Esophagus squamous epithelium (tissue), 5 donors: ENCODE results near the gene LENG9. TPM values are rescaled to one million over a fixed set of nuclear protein-coding genes. Genes with fewer than 3 reads are reported as not detected.

Source experiments
- DNase-seq: peaks from one replicate; lab custom pipeline; 2025; lab: John Stamatoyannopoulos, UW
- H3K27ac ChIP-seq, 4 donors: fragments of 200-600 bp; sonication (generic); one replicate each; pipeline ENCODE4 v1.5.1; 2016 to 2019; ENCODE audit warnings: mild to moderate bottlenecking in 1 of 4
- H3K27me3 ChIP-seq, 4 donors: fragments of 200-600 bp; sonication (generic); 1 replicate in 3 of 4; 2 replicates in 1 of 4; pipeline versions ENCODE4 v1.5.1 to v1.6.0; 2017 to 2021; ENCODE audit warnings: antibody characterized with exemption in 1 of 4
- H3K36me3 ChIP-seq, 3 donors: fragments of 200-600 bp; sonication (generic); one replicate each; pipeline ENCODE4 v1.5.1; 2016 to 2019
- H3K4me1 ChIP-seq, 3 donors: fragments of 200-600 bp; sonication (generic); one replicate each; pipeline ENCODE4 v1.5.1; 2017 to 2019
- H3K4me3 ChIP-seq, 4 donors: fragments of 200-600 bp; sonication (generic); 1 replicate in 3 of 4; 2 replicates in 1 of 4; pipeline ENCODE4 v1.5.1; 2016 to 2019; ENCODE audit warnings: mild to moderate bottlenecking in 2 of 4, moderate library complexity in 1 of 4
- H3K9me3 ChIP-seq, 3 donors: fragments of 200-600 bp; sonication (generic); one replicate each; pipeline ENCODE4 v1.5.1; 2016 to 2019
- CTCF ChIP-seq, 6 experiments: fragments of 450-650 bp in 4 of 6; fragments of 200-600 bp in 2 of 6; sonication (generic) in 2 of 6; IDR thresholded peaks; one replicate each; pipeline ENCODE4 v1.5.1; 2016 to 2019; ENCODE audit warnings: antibody characterized with exemption in 6 of 6, mild to moderate bottlenecking in 4 of 6, moderate library complexity in 4 of 6
- POLR2A ChIP-seq, 4 donors: fragments of 450-650 bp; IDR thresholded peaks; one replicate each; pipeline ENCODE4 v1.6.1; 2017; ENCODE audit warnings: antibody characterized with exemption in 4 of 4, mild to moderate bottlenecking in 4 of 4, moderate library complexity in 3 of 4
- WGBS, 2 donors: methylation state at CpG; one replicate each; pipeline ENCODE4 v1.1.5; 2018; 5-methylcytosine and 5-hydroxymethylcytosine counted together
- intact Hi-C: fragments of 100-400 bp; cut with DNase I; formaldehyde crosslinking; loops from one replicate; pipeline ENCODE4 v1.15.0; 2022
- total RNA-seq, 4 donors: library from RNA; depleted of rRNA; stranded (reverse); fragments of >200 nt; gene quantifications; one replicate each; pipeline ENCODE4 v1.1.0, GENCODE V29; 2016
- donor health status: DM: yes; HTN: yes; CAD: no.

LENG9 gene
- total RNA-seq, 4 donors from 2014 or later: 8.1 to 13.1 (median 10.1) TPM

- DNase-seq: no peak
- peaks cover 19 to 62% (median 26%) of the 10 kb centered on the region in 3 donors for H3K4me1 ChIP-seq
- no peak overlapping the region for H3K4me3 ChIP-seq
- WGBS, 2 donors: 49 to 62% methylated on average over 10 to 15 of the region's 23 CpGs
- H3K27me3 ChIP-seq: peaks cover 4 to 39% (median 14%) of the 10 kb centered on the region in 4 donors
- no peaks in the 10 kb centered on the region for H3K9me3 ChIP-seq
- H3K27ac ChIP-seq: no peak overlapping the region
- no peaks in the 10 kb centered on the region for H3K36me3 ChIP-seq
- intact Hi-C loops: no loop called here
- no peak for TF ChIP-seq CTCF (IDR thresholded peaks at IDR 0.05)
- no peak for TF ChIP-seq POLR2A (IDR thresholded peaks at IDR 0.05)
Measured at GRCh38 chr19:54434112-54434872, 29.3 kb downstream of the LENG9 start.

- no peaks in the 10 kb centered on the region for H3K9me3 ChIP-seq
- no peak for TF ChIP-seq POLR2A (IDR thresholded peaks at IDR 0.05)
- H3K27me3 ChIP-seq: peaks cover 4 to 45% (median 16%) of the 10 kb centered on the region in 4 donors
- H3K4me1 ChIP-seq: peaks cover 19 to 56% (median 26%) of the 10 kb centered on the region in 3 donors
- no peak overlapping the region for H3K4me3 ChIP-seq
- no peaks in the 10 kb centered on the region for H3K36me3 ChIP-seq
- DNase-seq: no peak
- 73 to 86% methylated on average over 5 of the region's 5 CpGs for WGBS, 2 donors
- H3K27ac ChIP-seq: no peak overlapping the region
- intact Hi-C loops: no loop called here
Measured at GRCh38 chr19:54433697-54434096, 29.9 kb downstream of the LENG9 start.

GRCh38 chr19:54432144-54432738 lies 31.3 kb downstream of the LENG9 start:
- no peak for DNase-seq
- no peak overlapping the region for H3K4me3 ChIP-seq
- H3K36me3 ChIP-seq: no peaks in the 10 kb centered on the region
- intact Hi-C loops: no loop called here
- H3K4me1 ChIP-seq: peaks cover 19 to 53% (median 26%) of the 10 kb centered on the region in 3 donors
- H3K27me3 ChIP-seq: peaks cover 4 to 56% (median 16%) of the 10 kb centered on the region in 4 donors
- 49 to 59% methylated on average over 9 of the region's 10 CpGs for WGBS, 2 donors
- H3K9me3 ChIP-seq: no peaks in the 10 kb centered on the region
- TF ChIP-seq POLR2A (IDR thresholded peaks at IDR 0.05) (no peak), CTCF (IDR thresholded peaks at IDR 0.05) (no peak)
- peak overlapping the region in 2 of 4 donors; percentile 26 to 38 for H3K27ac ChIP-seq

- Histone ChIP-seq H3K27me3 (peaks cover 4 to 62% (median 16%) of the 10 kb centered on the region in 4 donors), H3K4me3 (peak overlapping the region in 3 of 4 donors; percentile 32 to 56 (median 36)), H3K27ac (peak overlapping the region in 2 of 4 donors; percentile 26 to 38), H3K4me1 (peaks cover 19 to 53% (median 26%) of the 10 kb centered on the region in 3 donors), H3K36me3 (no peaks in the 10 kb centered on the region), H3K9me3 (no peaks in the 10 kb centered on the region)
- TF ChIP-seq POLR2A (IDR thresholded peaks at IDR 0.05) (no peak), CTCF (IDR thresholded peaks at IDR 0.05) (no peak)
- 8 to 9% methylated on average over 7 of the region's 11 CpGs for WGBS, 2 donors
- DNase-seq: no peak
- intact Hi-C loops: no loop called here
Measured at GRCh38 chr19:54431255-54431838, 32.2 kb downstream of the LENG9 start.

- H3K27ac ChIP-seq: peak overlapping the region in 1 of 4 donors; percentile 38
- H3K36me3 ChIP-seq: no peaks in the 10 kb centered on the region
- peaks cover 4 to 70% (median 16%) of the 10 kb centered on the region in 4 donors for H3K27me3 ChIP-seq
- no peak for DNase-seq
- intact Hi-C loops: no loop called here
- TF ChIP-seq CTCF (IDR thresholded peaks at IDR 0.05) (peak in 2 of 6 experiments; percentile 5 to 14), POLR2A (IDR thresholded peaks at IDR 0.05) (no peak)
- H3K4me3 ChIP-seq: peak overlapping the region in 3 of 4 donors; percentile 32 to 56 (median 36)
- H3K9me3 ChIP-seq: no peaks in the 10 kb centered on the region
- H3K4me1 ChIP-seq: peaks cover 16 to 47% (median 26%) of the 10 kb centered on the region in 3 donors
- 7 to 17% methylated on average over 10 to 14 of the region's 43 CpGs for WGBS, 2 donors
Measured at GRCh38 chr19:54430306-54431254, 33.0 kb downstream of the LENG9 start.
